DOHH2 (cell line): ENCODE data around the gene RNF150.

ENCODE experiments used
- CTCF ChIP-seq: fragments of 200-600 bp; sonication (generic); IDR thresholded peaks from one replicate; pipeline ENCODE4 v1.5.1; 2014; ENCODE audit warnings: antibody characterized with exemption, mild to moderate bottlenecking, low read depth, low read length; ENCODE audit not compliant: poor library complexity, severe bottlenecking
- EZH2phosphoT487 ChIP-seq: fragments of 200-600 bp; sonication (generic); IDR thresholded peaks from 2 replicates; pipeline ENCODE4 v1.6.1; 2017; ENCODE audit warnings: borderline replicate concordance, mild to moderate bottlenecking, antibody characterized with exemption, low read length, moderate library complexity, mixed read lengths

DNA sequence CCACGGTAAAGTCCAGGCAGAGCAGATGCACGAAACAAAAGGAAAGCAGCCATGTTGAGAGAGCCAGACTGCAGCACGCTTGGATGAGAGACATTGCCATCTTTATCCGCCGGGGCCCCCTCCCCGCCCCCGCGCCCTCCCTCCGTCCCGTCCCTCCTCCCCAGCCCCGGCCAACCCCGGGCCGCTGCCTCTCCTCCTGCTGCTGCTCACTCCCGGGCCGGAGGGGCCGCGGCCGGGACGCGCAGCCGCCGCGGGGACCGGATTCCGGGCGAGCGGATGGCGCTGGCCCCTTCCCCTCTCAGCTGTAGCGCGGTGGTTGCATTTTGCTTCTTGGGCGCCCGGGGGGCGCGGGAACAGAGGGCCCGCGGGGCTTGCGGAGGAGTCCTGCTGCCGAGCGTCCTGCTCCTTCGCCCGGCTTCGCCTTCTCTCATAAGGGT is 542 bp downstream of the RNF150 start:
- TF ChIP-seq CTCF (no peak), EZH2phosphoT487 (no peak)
